ENCODE results near the gene NACAD.
A peak's percentile ranks its signal among the peaks of the same experiment; 100 is the strongest.

- TF ChIP-seq E2F6 (IDR thresholded peaks at IDR 0.05; ENCODE audit: borderline replicate concordance, low read depth) (no peak), CTCF (IDR thresholded peaks at IDR 0.05) (no peak), POLR2A (IDR thresholded peaks at IDR 0.05; ENCODE audit: low read length) (no peak), RCOR1 (IDR thresholded peaks at IDR 0.05; ENCODE audit: low read depth, low read length) (no peak), JUNB (IDR thresholded peaks at IDR 0.05) (no peak), HMGXB4 (CRISPR knock-in tag; IDR thresholded peaks at IDR 0.05; ENCODE audit: borderline replicate concordance) (no peak), CEBPB (IDR thresholded peaks at IDR 0.05) (no peak), REST (IDR thresholded peaks at IDR 0.05) (no peak), SMC3 (IDR thresholded peaks at IDR 0.05) (no peak), RNF2 (IDR thresholded peaks at IDR 0.05; ENCODE audit: borderline replicate concordance, low read depth) (no peak), CBX8 (IDR thresholded peaks at IDR 0.05) (no peak), KDM1A (IDR thresholded peaks at IDR 0.05; ENCODE audit: low read depth) (no peak), EP300 (IDR thresholded peaks at IDR 0.05) (no peak), JUN (IDR thresholded peaks at IDR 0.05) (peak in 1 of 2 experiments; percentile 49; a peak in 2 of 5 replicates)
Observed at GRCh38 chr7:45098983-45099839, 10.4 kb upstream of the NACAD start.
